IMR-90 (cell line): ENCODE results near the gene KIF5C. TPM values are rescaled to one million over a fixed set of nuclear protein-coding genes. Genes with fewer than 3 reads are reported as not detected.

ENCODE experiments used
- ATAC-seq: fragments of 200-7000 bp; cut with Tn5 transposase; 2 replicates; pipeline ENCODE4 v1.9.1; 2020; ENCODE audit warnings: low read depth, mild to moderate bottlenecking, moderate library complexity
- BruUV-seq: library from RNA; stranded (reverse); fragments of 400-500 nt; replicated peaks from 2 replicates; lab custom pipeline; 2021; lab: Mats Ljungman, UMichigan
- CTCF ChIA-PET: fragments of 300-600 bp; formaldehyde crosslinking; extraction: SDS; loops from one replicate; lab custom pipeline; 2021; ENCODE audit warnings: antibody characterized with exemption; lab: Yijun Ruan, JAX
- POLR2A ChIA-PET: fragments of 300-600 bp; sonication (Branson Sonifier 250); formaldehyde crosslinking; loops from one replicate; lab custom pipeline; 2022; ENCODE audit warnings: antibody characterized with exemption; ENCODE audit not compliant: unreplicated experiment; lab: Charles Lee
- DNase-seq: peaks from one replicate; pipeline ENCODE4 v3.0.0; 2013
- H2AFZ ChIP-seq: replicated peaks from 2 replicates; pipeline ENCODE3; 2013; ENCODE audit warnings: low read length, mild to moderate bottlenecking; ENCODE audit not compliant: poor library complexity
- H2AK5ac ChIP-seq: 2 replicates; pipeline ENCODE4 v1.6.1; 2013; ENCODE audit warnings: low read depth, low read length, inconsistent platforms
- H2AK9ac ChIP-seq: replicated peaks from 2 replicates; pipeline ENCODE3; 2013; ENCODE audit warnings: mild to moderate bottlenecking, low read depth, low read length, moderate library complexity; ENCODE audit not compliant: poor library complexity
- H2BK120ac ChIP-seq: 2 replicates; pipeline ENCODE4 v1.6.1; 2013; ENCODE audit warnings: low read depth, low read length, inconsistent platforms
- H2BK15ac ChIP-seq: 3 replicates; pipeline ENCODE4 v1.6.1; 2013; ENCODE audit warnings: low read depth, low read length, inconsistent platforms
- H2BK20ac ChIP-seq: 2 replicates; pipeline ENCODE4 v1.6.1; 2013; ENCODE audit warnings: low read depth, mild to moderate bottlenecking, inconsistent platforms, low read length, moderate library complexity
- H2BK5ac ChIP-seq: 2 replicates; pipeline ENCODE4 v1.6.1; 2013; ENCODE audit warnings: mild to moderate bottlenecking, low read depth, low read length, inconsistent platforms; ENCODE audit not compliant: poor library complexity, severe bottlenecking
- H3K14ac ChIP-seq: replicated peaks from 2 replicates; pipeline ENCODE4 v1.6.1; 2013; ENCODE audit warnings: low read depth, low read length, inconsistent platforms
- H3K18ac ChIP-seq: 2 replicates; pipeline ENCODE4 v1.6.1; 2013; ENCODE audit warnings: low read depth, low read length, control low read depth
- H3K23ac ChIP-seq: 2 replicates; pipeline ENCODE4 v1.6.1; 2013; ENCODE audit warnings: low read depth, low read length, inconsistent platforms
- H3K27ac ChIP-seq: 2 replicates; pipeline ENCODE4 v1.5.1; 2013; ENCODE audit warnings: mild to moderate bottlenecking, control low read depth, low read length; ENCODE audit not compliant: insufficient read depth
- H3K27me3 ChIP-seq: 2 replicates; pipeline ENCODE4 v1.6.1; 2013; ENCODE audit warnings: low read length; ENCODE audit not compliant: control insufficient read depth, insufficient read depth
- H3K36me3 ChIP-seq: 2 replicates; pipeline ENCODE4 v1.6.1; 2013; ENCODE audit warnings: low read length, mixed read lengths; ENCODE audit not compliant: control insufficient read depth, insufficient read depth
- H3K4ac ChIP-seq: 2 replicates; pipeline ENCODE4 v1.6.1; 2013; ENCODE audit warnings: low read depth, low read length, inconsistent platforms
- H3K4me1 ChIP-seq: 2 replicates; pipeline ENCODE4 v1.6.1; 2013; ENCODE audit warnings: low read length, mixed read lengths; ENCODE audit not compliant: control insufficient read depth, insufficient read depth
- H3K4me2 ChIP-seq: 2 replicates; pipeline ENCODE4 v1.6.1; 2013; ENCODE audit warnings: low read depth, mild to moderate bottlenecking, control low read depth, low read length, moderate library complexity
- H3K4me3 ChIP-seq: 2 replicates; pipeline ENCODE4 v1.5.1; 2013; ENCODE audit warnings: low read depth, mild to moderate bottlenecking, control low read depth, low read length, moderate library complexity; ENCODE audit not compliant: insufficient read depth
- H3K56ac ChIP-seq: 2 replicates; pipeline ENCODE4 v1.6.1; 2013; ENCODE audit warnings: low read length, inconsistent platforms; ENCODE audit not compliant: insufficient read depth; ENCODE audit errors: extremely low read depth
- H3K79me1 ChIP-seq, 2 experiments: 2 replicates each; pipeline ENCODE4 v1.6.1; 2013; ENCODE audit warnings: low read length in 2 of 2, inconsistent platforms in 1 of 2, low read depth in 1 of 2
- H3K9ac ChIP-seq: 2 replicates; pipeline ENCODE4 v1.6.1; 2013; ENCODE audit warnings: low read depth, low read length, control low read depth
- H3K9me1 ChIP-seq: 2 replicates; pipeline ENCODE4 v1.6.1; 2013; ENCODE audit warnings: low read length, inconsistent platforms; ENCODE audit not compliant: insufficient read depth
- H3K9me3 ChIP-seq: 2 replicates; pipeline ENCODE4 v1.6.1; 2013; ENCODE audit warnings: low read length; ENCODE audit not compliant: control insufficient read depth, insufficient read depth
- H4K20me1 ChIP-seq: 2 replicates; pipeline ENCODE4 v1.6.1; 2013; ENCODE audit warnings: low read length, inconsistent platforms; ENCODE audit not compliant: insufficient read depth
- H4K5ac ChIP-seq: 2 replicates; pipeline ENCODE4 v1.6.1; 2013; ENCODE audit warnings: mild to moderate bottlenecking, low read depth, low read length, control low read depth
- H4K8ac ChIP-seq, 2 experiments: 2 replicates each; pipeline ENCODE4 v1.6.1; 2013; ENCODE audit warnings: low read depth in 2 of 2, low read length in 2 of 2, control low read depth in 1 of 2, inconsistent platforms in 1 of 2
- H4K91ac ChIP-seq: 2 replicates; pipeline ENCODE4 v1.6.1; 2013; ENCODE audit warnings: low read depth, low read length, inconsistent platforms; ENCODE audit not compliant: insufficient read depth
- BHLHE40 ChIP-seq: fragments of 150-350 bp; IDR thresholded peaks from 2 replicates; pipeline ENCODE4 v1.6.1; 2016; ENCODE audit warnings: mild to moderate bottlenecking, low read depth, low read length
- CEBPB ChIP-seq: IDR thresholded peaks from 2 replicates; pipeline ENCODE4 v1.6.1; 2012; ENCODE audit warnings: low read depth, low read length, improper control_type of control experiment
- CHD1 ChIP-seq: IDR thresholded peaks from 2 replicates; pipeline ENCODE4 v1.6.1; 2012; ENCODE audit warnings: low read depth, low read length, improper control_type of control experiment
- ELK1 ChIP-seq: fragments of 150-350 bp; IDR thresholded peaks from 2 replicates; pipeline ENCODE4 v1.6.1; 2016; ENCODE audit warnings: low read depth, mild to moderate bottlenecking, low read length, moderate library complexity, borderline replicate concordance
- FOS ChIP-seq: fragments of 150-350 bp; IDR thresholded peaks from 2 replicates; pipeline ENCODE4 v1.6.1; 2016; ENCODE audit warnings: low read depth, low read length
- MAFK ChIP-seq: IDR thresholded peaks from 2 replicates; pipeline ENCODE4 v1.6.1; 2012; ENCODE audit warnings: low read depth, low read length, improper control_type of control experiment
- MAZ ChIP-seq: IDR thresholded peaks from 2 replicates; pipeline ENCODE4 v1.6.1; 2012; ENCODE audit warnings: low read depth, mild to moderate bottlenecking, low read length, improper control_type of control experiment, moderate library complexity, borderline replicate concordance
- MXI1 ChIP-seq: IDR thresholded peaks from 2 replicates; pipeline ENCODE4 v1.6.1; 2012; ENCODE audit warnings: low read depth, mild to moderate bottlenecking, low read length, moderate library complexity, borderline replicate concordance
- NFE2L2 ChIP-seq: fragments of 150-350 bp; IDR thresholded peaks from 2 replicates; pipeline ENCODE4 v1.6.1; 2016; ENCODE audit warnings: low read depth, mild to moderate bottlenecking, low read length
- POLR2A ChIP-seq: IDR thresholded peaks from 2 replicates; pipeline ENCODE4 v1.6.1; 2012; ENCODE audit warnings: mild to moderate bottlenecking, low read depth, low read length
- RCOR1 ChIP-seq: IDR thresholded peaks from 2 replicates; pipeline ENCODE4 v1.6.1; 2012; ENCODE audit warnings: mild to moderate bottlenecking, low read length, improper control_type of control experiment; ENCODE audit not compliant: insufficient replicate concordance
- RFX5 ChIP-seq: IDR thresholded peaks from 2 replicates; pipeline ENCODE4 v1.8.0; 2012; ENCODE audit warnings: low read depth, mild to moderate bottlenecking, low read length, moderate library complexity
- USF2 ChIP-seq: fragments of 150-350 bp; IDR thresholded peaks from 2 replicates; pipeline ENCODE4 v1.6.1; 2017; ENCODE audit warnings: mild to moderate bottlenecking, antibody characterized with exemption, low read length, low read depth
- WGBS, 2 experiments: methylation state at CpG; one replicate each; pipeline versions ENCODE4 v1.1.5 to v1.1.7; 2013; ENCODE audit warnings: missing lambda C conversion rate in 2 of 2; ENCODE audit not compliant: insufficient read length in 1 of 2; ENCODE audit errors: extremely low coverage in 2 of 2; 5-methylcytosine and 5-hydroxymethylcytosine counted together
- dilution Hi-C: fragments of 300-500 bp; cut with HindIII; formaldehyde crosslinking; loops from one replicate; pipeline ENCODE4 v1.14.3; 2018; ENCODE audit warnings: low sequenced_read_pairs; ENCODE audit not compliant: unreplicated experiment
- in situ Hi-C: fragments of 300-500 bp; cut with MboI; formaldehyde crosslinking; loops from 3 replicates; pipeline ENCODE4 v1.14.3; 2019; ENCODE audit warnings: low sequenced_read_pairs, inconsistent platforms, mixed read lengths
- intact Hi-C: fragments of 100-400 bp; cut with micrococcal nuclease; formaldehyde crosslinking; loops from 2 replicates; pipeline ENCODE4 v1.10.0; 2022
- polyA plus RNA-seq, 3 experiments: library from polyadenylated mRNA; depleted of rRNA; stranded (reverse); fragments of >200 nt; gene quantifications; 2 replicates each; pipeline ENCODE4 v1.2.3, GENCODE V29; 2012; ENCODE audit warnings: low replicate concordance in 1 of 3
- total RNA-seq: library from RNA; depleted of rRNA; stranded (reverse); fragments of >200 nt; gene quantifications from 2 replicates; pipeline ENCODE4 v1.2.3, GENCODE V29; 2012

The KIF5C gene
- total and polyA plus RNA-seq, 2 of the 4 experiments (the other 2 are of a cell fraction), result 0.10 to 0.18 TPM

GRCh38 chr2:148987286-148987685 lies 112.3 kb downstream of the KIF5C start:
- no peak overlapping the region for H3K9ac ChIP-seq
- no peak overlapping the region for H3K27ac ChIP-seq
- H3K4me3 ChIP-seq, result no peak overlapping the region
- TF ChIP-seq MAZ (no peak), NFE2L2 (no peak), USF2 (no peak), MAFK (no peak), CEBPB (no peak), MXI1 (no peak), RCOR1 (no peak), FOS (no peak), BHLHE40 (no peak), POLR2A (no peak), ELK1 (no peak), RFX5 (no peak), CHD1 (no peak)
- H3K23ac ChIP-seq, result no peak overlapping the region
- H3K36me3 ChIP-seq, result no peaks in the 10 kb centered on the region
- H2BK15ac ChIP-seq, result no peak overlapping the region
- H4K91ac ChIP-seq, result no peak overlapping the region
- BruUV-seq, result no TSS peak
- WGBS, 2 experiments, result 43% methylated on average over 1 of the region's 6 CpGs; no CpG with 5 or more reads in 1 of the 2 experiments
- no peak overlapping the region for H2AK5ac ChIP-seq
- H3K4me2 ChIP-seq, result no peak overlapping the region
- no peaks in the 10 kb centered on the region for H3K9me1 ChIP-seq
- no peak overlapping the region for H2BK120ac ChIP-seq
- no peak overlapping the region for H4K5ac ChIP-seq
- H3K14ac ChIP-seq, result no peak overlapping the region
- H4K8ac ChIP-seq, result no peak overlapping the region
- H2AK9ac ChIP-seq, result no peak overlapping the region
- no peaks in the 10 kb centered on the region for H3K9me3 ChIP-seq
- in situ Hi-C loops, result loop anchor here (25.0 kb wide), 1 partner anchor 1000 kb away; no protein-coding TSS in a partner anchor
- no peaks in the 10 kb centered on the region for H3K27me3 ChIP-seq
- ChIA-PET CTCF (no interaction called here), POLR2A (no interaction called here)
- H3K4me1 ChIP-seq, result no peaks in the 10 kb centered on the region
- no peak overlapping the region for H2AFZ ChIP-seq
- H3K4ac ChIP-seq, result no peak overlapping the region
- no peak for ATAC-seq
- dilution Hi-C loops, result no loop called here
- no peak overlapping the region for H2BK5ac ChIP-seq
- no peak for DNase-seq
- no peak overlapping the region for H2BK20ac ChIP-seq
- H3K79me1 ChIP-seq, result no peaks in the 10 kb centered on the region
- H3K56ac ChIP-seq, result no peak overlapping the region
- no peaks in the 10 kb centered on the region for H4K20me1 ChIP-seq
- intact Hi-C loops, result no loop called here
- no peak overlapping the region for H3K18ac ChIP-seq
